NCI-H1092 (cell line): Measurements from ENCODE around the gene PCDHB16.
"Not testable (repeated sequence)": the region's sequence is repeated elsewhere in the genome, so short reads cannot be mapped to it uniquely, and the experiment has no call there.

Source experiments
- DNase-seq: peaks from one replicate; lab custom pipeline; 2025; lab: John Stamatoyannopoulos, UW

The PCDHB16 gene

DNA sequence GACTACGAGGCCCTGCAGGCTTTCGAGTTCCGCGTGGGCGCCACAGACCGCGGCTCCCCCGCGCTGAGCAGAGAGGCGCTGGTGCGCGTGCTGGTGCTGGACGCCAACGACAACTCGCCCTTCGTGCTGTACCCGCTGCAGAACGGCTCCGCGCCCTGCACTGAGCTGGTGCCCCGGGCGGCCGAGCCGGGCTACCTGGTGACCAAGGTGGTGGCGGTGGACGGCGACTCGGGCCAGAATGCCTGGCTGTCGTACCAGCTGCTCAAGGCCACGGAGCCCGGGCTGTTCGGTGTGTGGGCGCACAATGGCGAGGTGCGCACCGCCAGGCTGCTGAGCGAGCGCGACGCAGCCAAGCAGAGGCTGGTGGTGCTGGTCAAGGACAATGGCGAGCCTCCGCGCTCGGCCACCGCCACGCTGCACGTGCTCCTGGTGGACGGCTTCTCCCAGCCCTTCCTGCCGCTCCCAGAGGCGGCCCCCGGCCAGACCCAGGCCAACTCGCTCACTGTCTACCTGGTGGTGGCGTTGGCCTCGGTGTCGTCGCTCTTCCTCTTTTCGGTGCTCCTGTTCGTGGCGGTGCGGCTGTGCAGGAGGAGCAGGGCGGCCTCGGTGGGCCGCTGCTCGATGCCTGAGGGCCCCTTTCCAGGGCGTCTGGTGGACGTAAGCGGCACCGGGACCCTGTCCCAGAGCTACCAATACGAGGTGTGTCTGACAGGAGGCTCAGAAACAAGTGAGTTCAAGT, 2.1 kb downstream of the PCDHB16 start:
- not testable (repeated sequence) for DNase-seq

DNA sequence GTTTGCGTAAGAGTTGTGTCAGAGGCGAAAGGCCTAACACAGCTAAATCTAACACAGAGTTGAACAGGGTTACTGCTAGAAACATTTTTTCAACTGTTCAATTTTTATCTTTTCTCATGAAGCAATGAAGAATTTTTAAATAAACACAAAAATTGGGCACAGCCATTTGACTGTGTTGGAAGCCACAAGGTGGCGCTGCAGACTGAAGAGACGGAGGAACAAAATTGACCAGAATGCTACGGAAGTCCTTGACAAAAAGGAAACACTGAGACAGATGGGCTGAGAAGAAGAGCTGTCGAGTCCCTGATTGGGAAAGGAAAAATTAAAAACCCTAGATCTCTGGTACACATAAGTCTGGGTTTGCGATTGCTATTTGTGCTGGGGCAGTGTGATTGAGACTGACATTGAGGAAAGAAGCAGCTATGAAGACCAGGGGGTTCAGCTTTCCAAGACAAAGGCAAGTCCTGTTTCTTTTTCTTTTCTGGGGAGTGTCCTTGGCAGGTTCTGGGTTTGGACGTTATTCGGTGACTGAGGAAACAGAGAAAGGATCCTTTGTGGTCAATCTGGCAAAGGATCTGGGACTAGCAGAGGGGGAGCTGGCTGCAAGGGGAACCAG, 4.8 kb downstream of the PCDHB16 start, which contains the start of gene PCDHB9:
TSS of gene PCDHB9 (plus strand) at position 265 of the 616 bp plus-strand sequence. CDS start at position 423, 158 bp downstream.
- peak; percentile 3 for DNase-seq

DNA sequence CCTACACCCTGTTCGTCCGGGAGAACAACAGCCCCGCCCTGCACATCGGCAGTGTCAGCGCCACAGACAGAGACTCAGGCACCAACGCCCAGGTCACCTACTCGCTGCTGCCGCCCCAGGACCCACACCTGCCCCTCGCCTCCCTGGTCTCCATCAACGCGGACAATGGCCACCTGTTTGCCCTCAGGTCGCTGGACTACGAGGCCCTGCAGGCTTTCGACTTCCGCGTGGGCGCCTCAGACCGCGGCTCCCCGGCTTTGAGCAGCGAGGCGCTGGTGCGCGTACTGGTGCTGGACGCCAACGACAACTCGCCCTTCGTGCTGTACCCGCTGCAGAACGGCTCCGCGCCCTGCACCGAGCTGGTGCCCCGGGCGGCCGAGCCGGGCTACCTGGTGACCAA, 6.5 kb downstream of the PCDHB16 start:
- not testable (repeated sequence) for DNase-seq

DNA sequence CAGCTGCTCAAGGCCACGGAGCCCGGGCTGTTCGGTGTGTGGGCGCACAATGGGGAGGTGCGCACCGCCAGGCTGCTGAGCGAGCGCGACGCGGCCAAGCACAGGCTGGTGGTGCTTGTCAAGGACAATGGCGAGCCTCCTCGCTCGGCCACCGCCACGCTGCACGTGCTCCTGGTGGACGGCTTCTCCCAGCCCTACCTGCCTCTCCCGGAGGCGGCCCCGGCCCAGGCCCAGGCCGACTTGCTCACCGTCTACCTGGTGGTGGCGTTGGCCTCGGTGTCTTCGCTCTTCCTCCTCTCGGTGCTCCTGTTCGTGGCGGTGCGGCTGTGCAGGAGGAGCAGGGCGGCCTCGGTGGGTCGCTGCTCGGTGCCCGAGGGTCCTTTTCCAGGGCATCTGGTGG, 6.9 kb downstream of the PCDHB16 start:
- DNase-seq: not testable (repeated sequence)

DNA sequence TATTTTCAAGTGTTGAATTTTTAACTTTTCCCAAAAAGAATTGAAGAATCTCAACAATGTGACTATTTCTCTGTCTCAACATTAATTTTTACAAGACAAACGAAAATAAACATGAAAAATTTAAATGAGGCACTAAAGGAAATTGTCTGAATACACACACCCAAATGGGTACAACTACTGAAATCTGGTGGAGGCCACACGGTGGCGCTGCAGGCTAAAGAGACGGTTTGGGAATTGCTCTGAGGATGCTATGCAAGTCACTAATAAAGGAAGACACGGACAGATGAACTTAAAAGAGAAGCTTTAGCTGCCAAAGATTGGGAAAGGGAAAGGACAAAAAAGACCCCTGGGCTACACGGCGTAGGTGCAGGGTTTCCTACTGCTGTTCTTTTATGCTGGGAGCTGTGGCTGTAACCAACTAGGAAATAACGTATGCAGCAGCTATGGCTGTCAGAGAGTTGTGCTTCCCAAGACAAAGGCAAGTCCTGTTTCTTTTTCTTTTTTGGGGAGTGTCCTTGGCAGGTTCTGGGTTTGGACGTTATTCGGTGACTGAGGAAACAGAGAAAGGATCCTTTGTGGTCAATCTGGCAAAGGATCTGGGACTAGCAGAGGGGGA, 10.0 kb downstream of the PCDHB16 start, which contains the start of gene PCDHB10:
TSS of gene PCDHB10 (plus strand) at position 244 of the 616 bp plus-strand sequence. CDS start at position 444, 200 bp downstream.
- DNase-seq: no peak

DNA sequence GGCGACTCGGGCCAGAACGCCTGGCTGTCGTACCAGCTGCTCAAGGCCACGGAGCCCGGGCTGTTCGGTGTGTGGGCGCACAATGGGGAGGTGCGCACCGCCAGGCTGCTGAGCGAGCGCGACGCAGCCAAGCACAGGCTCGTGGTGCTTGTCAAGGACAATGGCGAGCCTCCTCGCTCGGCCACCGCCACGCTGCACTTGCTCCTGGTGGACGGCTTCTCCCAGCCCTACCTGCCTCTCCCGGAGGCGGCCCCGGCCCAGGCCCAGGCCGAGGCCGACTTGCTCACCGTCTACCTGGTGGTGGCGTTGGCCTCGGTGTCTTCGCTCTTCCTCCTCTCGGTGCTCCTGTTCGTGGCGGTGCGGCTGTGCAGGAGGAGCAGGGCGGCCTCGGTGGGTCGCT, 12.1 kb downstream of the PCDHB16 start:
- not testable (repeated sequence) for DNase-seq

DNA sequence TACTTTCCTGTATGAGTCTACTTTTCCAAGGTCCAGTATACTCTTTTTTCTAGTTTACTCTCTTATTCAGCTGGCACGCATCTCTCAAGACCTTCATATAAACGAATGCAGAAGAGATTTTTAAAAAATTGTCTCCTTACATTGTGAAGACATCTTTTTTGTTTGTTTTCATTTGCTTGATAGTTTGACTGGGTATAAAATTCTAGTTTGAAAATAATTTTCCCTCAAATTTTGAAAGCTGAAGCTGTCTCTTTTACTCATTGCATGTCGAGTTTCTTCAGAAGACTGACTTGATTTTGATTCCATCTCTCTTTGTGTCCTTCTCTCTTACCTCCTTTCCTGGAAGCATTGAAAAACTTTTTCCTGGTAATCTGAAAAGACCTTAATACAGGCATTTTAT, 14.2 kb downstream of the PCDHB16 start:
- DNase-seq: no peak

DNA sequence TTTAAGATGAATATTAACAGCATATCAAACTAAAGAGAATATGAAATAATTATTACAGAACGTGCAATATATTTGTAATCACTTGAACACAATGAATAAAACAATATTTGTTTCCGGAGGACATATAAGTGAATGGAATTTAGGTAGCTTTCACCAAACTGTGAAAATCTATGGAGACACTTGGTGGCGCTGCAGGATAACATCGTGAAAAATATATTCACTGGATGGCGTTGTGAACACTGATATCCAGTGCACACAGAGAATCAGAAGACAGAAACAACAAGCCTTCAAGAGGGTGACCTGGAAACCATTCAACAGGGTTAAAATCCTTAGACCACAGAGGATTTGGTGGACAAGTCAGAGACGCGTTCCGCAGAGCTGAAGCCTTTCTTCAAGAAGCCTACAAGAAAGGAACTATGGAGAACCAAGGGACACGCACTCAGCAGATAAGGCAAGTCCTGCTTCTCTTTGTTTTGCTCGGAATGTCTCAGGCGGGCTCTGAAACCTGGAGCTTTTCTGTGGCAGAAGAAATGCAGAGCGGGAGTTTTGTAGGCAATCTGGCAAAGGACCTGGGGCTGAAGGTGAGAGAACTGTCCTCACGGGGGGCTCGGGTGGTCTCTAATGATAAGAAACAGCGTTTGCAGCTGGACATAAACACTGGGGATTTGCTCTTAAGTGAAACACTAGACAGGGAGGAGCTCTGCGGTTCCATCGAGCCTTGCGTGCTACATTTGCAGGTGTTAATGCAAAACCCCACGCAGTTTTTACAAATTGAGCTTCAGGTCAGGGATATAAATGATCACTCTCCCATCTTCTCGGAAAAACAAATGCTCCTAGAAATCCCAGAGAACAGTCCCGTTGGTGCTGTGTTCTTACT, 17.4 kb downstream of the PCDHB16 start, which contains the start of gene PCDHB11:
TSS of gene PCDHB11 (plus strand) at position 269 of the 877 bp plus-strand sequence. CDS start at position 417, 148 bp downstream.
- no peak for DNase-seq

DNA sequence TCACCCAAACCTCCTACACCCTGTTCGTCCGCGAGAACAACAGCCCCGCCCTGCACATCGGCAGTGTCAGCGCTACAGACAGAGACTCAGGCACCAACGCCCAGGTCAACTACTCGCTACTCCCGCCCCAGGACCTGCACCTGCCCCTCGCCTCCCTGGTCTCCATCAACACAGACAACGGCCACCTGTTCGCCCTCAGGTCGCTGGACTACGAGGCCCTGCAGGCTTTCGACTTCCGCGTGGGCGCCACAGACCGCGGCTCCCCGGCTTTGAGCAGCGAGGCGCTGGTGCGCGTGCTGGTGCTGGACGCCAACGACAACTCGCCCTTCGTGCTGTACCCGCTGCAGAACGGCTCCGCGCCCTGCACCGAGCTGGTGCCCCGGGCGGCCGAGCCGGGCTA, 18.9 kb downstream of the PCDHB16 start:
- DNase-seq: not testable (repeated sequence)

DNA sequence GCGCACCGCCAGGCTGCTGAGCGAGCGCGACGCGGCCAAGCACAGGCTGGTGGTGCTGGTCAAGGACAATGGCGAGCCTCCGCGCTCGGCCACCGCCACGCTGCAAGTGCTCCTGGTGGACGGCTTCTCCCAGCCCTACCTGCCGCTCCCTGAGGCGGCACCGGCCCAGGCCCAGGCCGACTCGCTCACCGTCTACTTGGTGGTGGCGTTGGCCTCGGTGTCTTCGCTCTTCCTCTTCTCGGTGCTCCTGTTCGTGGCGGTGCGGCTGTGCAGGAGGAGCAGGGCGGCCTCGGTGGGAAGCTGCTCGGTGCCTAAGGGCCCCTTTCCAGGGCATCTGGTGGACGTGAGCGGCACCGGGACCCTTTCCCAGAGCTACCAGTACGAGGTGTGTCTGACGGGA, 19.5 kb downstream of the PCDHB16 start:
- DNase-seq: not testable (repeated sequence)

DNA sequence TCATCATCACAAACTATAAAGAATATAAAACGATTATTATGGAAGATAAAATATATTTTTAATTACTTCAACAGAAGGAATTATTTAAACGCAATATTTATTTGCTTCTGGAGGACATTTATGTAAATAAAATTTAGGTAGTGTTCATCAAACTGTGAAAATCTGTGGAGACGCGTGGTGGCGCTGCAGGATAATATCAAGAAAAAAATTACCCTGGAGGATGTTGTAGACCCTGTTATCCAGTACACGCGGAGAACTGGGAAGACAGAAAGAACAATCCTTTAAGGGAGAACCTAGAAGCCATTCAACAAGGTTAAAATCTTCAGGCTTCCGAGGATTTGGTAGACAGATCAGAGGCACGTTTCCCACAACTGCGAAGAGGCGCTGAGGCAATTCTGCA, 26.3 kb downstream of the PCDHB16 start, which contains the start of gene PCDHB12:
TSS of gene PCDHB12 (plus strand) at position 242 of the 400 bp plus-strand sequence. CDS start 189 bp downstream, outside the sequence.
- DNase-seq: no peak

DNA sequence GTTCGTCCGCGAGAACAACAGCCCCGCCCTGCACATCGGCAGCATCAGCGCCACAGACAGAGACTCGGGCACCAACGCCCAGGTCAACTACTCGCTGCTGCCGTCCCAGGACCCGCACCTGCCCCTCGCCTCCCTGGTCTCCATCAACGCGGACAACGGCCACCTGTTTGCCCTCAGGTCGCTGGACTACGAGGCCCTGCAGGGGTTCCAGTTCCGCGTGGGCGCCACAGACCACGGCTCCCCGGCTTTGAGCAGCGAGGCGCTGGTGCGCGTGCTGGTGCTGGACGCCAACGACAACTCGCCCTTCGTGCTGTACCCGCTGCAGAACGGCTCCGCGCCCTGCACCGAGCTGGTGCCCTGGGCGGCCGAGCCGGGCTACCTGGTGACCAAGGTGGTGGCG, 28.1 kb downstream of the PCDHB16 start:
- DNase-seq: not testable (repeated sequence)

DNA sequence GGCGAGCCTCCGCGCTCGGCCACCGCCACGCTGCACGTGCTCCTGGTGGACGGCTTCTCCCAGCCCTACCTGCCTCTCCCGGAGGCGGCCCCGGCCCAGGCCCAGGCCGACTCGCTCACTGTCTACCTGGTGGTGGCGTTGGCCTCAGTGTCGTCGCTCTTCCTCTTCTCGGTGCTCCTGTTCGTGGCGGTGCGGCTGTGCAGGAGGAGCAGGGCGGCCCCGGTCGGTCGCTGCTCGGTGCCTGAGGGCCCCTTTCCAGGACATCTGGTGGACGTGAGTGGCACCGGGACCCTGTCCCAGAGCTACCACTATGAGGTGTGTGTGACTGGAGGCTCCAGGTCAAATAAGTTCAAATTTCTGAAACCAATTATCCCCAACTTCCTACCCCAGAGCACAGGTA, 28.7 kb downstream of the PCDHB16 start:
- DNase-seq: not testable (repeated sequence)

DNA sequence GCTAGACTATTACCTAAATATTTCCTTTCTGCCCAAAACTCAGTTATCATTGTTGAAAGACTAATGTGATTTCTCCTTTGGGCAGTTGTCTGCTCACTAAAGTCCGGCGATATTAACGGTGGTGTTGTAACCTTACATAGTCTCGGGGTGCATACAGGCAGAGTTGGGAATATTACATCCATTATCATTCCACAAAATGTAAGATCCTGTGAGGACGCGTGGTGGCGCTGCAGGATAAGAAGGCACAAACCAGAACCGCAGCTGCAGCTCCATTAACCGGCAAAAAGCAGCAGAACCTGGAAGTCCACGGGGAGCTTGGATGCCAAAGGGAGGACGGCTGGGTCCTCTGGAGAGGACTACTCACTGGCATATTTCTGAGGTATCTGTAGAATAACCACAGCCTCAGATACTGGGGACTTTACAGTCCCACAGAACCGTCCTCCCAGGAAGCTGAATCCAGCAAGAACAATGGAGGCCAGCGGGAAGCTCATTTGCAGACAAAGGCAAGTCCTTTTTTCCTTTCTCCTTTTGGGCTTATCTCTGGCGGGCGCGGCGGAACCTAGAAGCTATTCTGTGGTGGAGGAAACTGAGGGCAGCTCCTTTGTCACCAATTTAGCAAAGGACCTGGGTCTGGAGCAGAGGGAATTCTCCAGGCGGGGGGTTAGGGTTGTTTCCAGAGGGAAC, 31.6 kb downstream of the PCDHB16 start, which contains the start of gene PCDHB13:
TSS of gene PCDHB13 (plus strand) at position 264 of the 684 bp plus-strand sequence. CDS start at position 469, 205 bp downstream.
- DNase-seq: peak; percentile 9

DNA sequence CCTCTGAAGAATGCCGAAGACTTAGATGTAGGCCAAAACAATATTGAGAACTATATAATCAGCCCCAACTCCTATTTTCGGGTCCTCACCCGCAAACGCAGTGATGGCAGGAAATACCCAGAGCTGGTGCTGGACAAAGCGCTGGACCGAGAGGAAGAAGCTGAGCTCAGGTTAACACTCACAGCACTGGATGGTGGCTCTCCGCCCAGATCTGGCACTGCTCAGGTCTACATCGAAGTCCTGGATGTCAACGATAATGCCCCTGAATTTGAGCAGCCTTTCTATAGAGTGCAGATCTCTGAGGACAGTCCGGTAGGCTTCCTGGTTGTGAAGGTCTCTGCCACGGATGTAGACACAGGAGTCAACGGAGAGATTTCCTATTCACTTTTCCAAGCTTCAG, 32.4 kb downstream of the PCDHB16 start:
- DNase-seq: not testable (repeated sequence)

DNA sequence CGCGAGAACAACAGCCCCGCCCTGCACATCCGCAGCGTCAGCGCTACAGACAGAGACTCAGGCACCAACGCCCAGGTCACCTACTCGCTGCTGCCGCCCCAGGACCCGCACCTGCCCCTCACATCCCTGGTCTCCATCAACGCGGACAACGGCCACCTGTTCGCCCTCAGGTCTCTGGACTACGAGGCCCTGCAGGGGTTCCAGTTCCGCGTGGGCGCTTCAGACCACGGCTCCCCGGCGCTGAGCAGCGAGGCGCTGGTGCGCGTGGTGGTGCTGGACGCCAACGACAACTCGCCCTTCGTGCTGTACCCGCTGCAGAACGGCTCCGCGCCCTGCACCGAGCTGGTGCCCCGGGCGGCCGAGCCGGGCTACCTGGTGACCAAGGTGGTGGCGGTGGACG, 33.3 kb downstream of the PCDHB16 start:
- not testable (repeated sequence) for DNase-seq

DNA sequence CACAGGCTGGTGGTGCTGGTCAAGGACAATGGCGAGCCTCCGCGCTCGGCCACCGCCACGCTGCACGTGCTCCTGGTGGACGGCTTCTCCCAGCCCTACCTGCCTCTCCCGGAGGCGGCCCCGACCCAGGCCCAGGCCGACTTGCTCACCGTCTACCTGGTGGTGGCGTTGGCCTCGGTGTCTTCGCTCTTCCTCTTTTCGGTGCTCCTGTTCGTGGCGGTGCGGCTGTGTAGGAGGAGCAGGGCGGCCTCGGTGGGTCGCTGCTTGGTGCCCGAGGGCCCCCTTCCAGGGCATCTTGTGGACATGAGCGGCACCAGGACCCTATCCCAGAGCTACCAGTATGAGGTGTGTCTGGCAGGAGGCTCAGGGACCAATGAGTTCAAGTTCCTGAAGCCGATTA, 33.8 kb downstream of the PCDHB16 start:
- DNase-seq: not testable (repeated sequence)

DNA sequence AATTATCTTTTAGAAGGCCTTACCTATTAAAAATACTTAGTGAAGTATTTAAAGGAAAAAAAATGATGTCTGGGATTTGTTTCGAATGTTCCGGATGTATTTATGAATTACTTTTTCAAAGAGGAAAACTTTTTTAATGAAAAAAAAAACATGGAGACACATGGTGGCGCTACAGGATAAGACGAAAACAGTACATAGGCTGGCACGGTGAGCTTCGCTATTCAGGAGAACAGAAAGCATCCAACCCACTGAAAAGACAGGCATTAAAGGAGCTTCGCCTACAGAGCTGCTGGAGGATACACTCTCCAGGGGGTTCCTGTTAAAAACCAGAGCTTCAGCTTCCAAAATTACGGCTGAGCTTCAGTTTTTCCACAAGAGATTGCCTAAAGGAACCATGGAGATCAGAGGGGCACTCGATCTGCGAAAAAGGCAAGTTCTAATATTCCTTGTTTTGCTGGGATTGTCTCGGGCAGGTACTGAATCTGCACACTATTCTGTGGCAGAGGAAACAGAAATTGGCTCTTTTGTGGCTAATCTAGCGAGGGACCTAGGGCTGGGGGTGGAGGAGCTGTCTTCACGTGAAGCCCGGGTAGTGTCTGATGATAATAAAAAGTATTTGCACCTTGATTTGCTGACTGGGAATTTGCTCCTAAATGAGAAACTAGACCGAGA, 41.1 kb downstream of the PCDHB16 start, which contains the start of gene PCDHB14:
TSS of gene PCDHB14 (plus strand) at position 232 of the 672 bp plus-strand sequence. CDS start at position 395, 163 bp downstream.
- DNase-seq: peak; percentile 47

DNA sequence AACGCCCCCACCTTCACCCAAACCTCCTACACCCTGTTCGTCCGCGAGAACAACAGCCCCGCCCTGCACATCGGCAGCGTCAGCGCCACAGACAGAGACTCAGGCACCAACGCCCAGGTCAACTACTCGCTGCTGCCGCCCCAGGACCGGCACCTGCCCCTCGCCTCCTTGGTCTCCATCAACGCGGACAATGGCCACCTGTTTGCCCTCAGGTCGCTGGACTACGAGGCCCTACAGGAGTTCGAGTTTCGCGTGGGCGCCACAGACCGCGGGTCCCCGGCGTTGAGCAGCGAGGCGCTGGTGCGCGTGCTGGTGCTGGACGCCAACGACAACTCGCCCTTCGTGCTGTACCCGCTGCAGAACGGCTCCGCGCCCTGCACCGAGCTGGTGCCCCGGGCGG, 42.7 kb downstream of the PCDHB16 start:
- DNase-seq: not testable (repeated sequence)

DNA sequence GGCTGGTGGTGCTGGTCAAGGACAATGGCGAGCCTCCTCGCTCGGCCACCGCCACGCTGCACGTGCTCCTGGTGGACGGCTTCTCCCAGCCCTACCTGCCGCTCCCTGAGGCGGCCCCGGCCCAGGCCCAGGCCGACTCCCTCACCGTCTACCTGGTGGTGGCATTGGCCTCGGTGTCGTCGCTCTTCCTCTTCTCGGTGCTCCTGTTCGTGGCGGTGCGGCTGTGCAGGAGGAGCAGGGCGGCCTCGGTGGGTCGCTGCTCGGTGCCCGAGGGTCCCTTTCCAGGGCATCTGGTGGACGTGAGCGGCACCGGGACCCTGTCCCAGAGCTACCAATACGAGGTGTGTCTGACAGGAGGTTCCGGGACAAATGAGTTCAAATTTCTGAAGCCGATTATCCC, 43.2 kb downstream of the PCDHB16 start:
- not testable (repeated sequence) for DNase-seq
